Transverse colon (tissue), 3 donors: ENCODE results near the gene PTCD1.

Experiments used
- CTCF ChIP-seq, 5 experiments: fragments of 200-600 bp in 3 of 5; fragments of 450-650 bp in 2 of 5; sonication (generic) in 3 of 5; IDR thresholded peaks; 1 replicate in 2 of 5; 2 replicates in 3 of 5; pipeline ENCODE4 v1.5.1; 2016 to 2017; ENCODE audit warnings: antibody characterized with exemption in 5 of 5, inconsistent platforms in 3 of 5, mild to moderate bottlenecking in 2 of 5, moderate library complexity in 1 of 5
- EP300 ChIP-seq: sonication (generic); formaldehyde crosslinking; IDR thresholded peaks from one replicate; pipeline ENCODE4 v1.6.1; 2017; ENCODE audit warnings: antibody characterized with exemption, low read depth
- POLR2A ChIP-seq: fragments of 450-650 bp; IDR thresholded peaks from one replicate; pipeline ENCODE4 v1.6.1; 2016; ENCODE audit warnings: antibody characterized with exemption, mild to moderate bottlenecking, moderate library complexity

- TF ChIP-seq POLR2A = peak; percentile 95
- TF ChIP-seq CTCF (IDR thresholded peaks at IDR 0.05) = peak in 3 of 5 experiments; percentile 12 to 66 (median 62)
- TF ChIP-seq EP300 = no peak
These were observed 30.0 kb downstream of the PTCD1 start, which contains the start of the genes BUD31 and PDAP1 for GRCh38 chr7:99408379-99409191.
